NT2/D1 (cell line): ENCODE results near the gene CCDC47.

ENCODE experiments used
- DNase-seq: peaks from one replicate; pipeline ENCODE4 v3.0.0-alpha.2; 2011; ENCODE audit warnings: low read depth, low spot score
- H3K27me3 ChIP-seq: 2 replicates; pipeline ENCODE4 v1.6.0; 2011; ENCODE audit warnings: mild to moderate bottlenecking; ENCODE audit not compliant: insufficient read length, insufficient read depth
- H3K36me3 ChIP-seq: 2 replicates; pipeline ENCODE4 v1.6.1; 2011; ENCODE audit warnings: mild to moderate bottlenecking, low read length, mixed read lengths; ENCODE audit not compliant: insufficient read depth, insufficient read length
- H3K4me1 ChIP-seq: 2 replicates; pipeline ENCODE4 v1.5.1; 2011; ENCODE audit not compliant: insufficient read depth, insufficient read length
- H3K4me3 ChIP-seq: 2 replicates; pipeline ENCODE4 v1.5.1; 2011; ENCODE audit warnings: low read depth; ENCODE audit not compliant: insufficient read length
- H3K9ac ChIP-seq: 2 replicates; pipeline ENCODE4 v1.6.0; 2011; ENCODE audit warnings: low read depth; ENCODE audit not compliant: insufficient read length
- H3K9me3 ChIP-seq: 2 replicates; pipeline ENCODE4 v1.5.1; 2011; ENCODE audit warnings: mild to moderate bottlenecking, low read length; ENCODE audit not compliant: insufficient read depth
- SUZ12 ChIP-seq: IDR thresholded peaks from 2 replicates; pipeline ENCODE4 v1.6.1; 2011; ENCODE audit not compliant: insufficient read length, insufficient read depth; ENCODE audit errors: extremely low read depth
- YY1 ChIP-seq: IDR thresholded peaks from 2 replicates; pipeline ENCODE4 v1.6.1; 2011; ENCODE audit not compliant: insufficient read length, insufficient read depth
- ZNF274 ChIP-seq: IDR thresholded peaks from 2 replicates; pipeline ENCODE4 v1.6.1; 2011; ENCODE audit warnings: mild to moderate bottlenecking, low read depth, low read length

CCDC47 gene, protein sequence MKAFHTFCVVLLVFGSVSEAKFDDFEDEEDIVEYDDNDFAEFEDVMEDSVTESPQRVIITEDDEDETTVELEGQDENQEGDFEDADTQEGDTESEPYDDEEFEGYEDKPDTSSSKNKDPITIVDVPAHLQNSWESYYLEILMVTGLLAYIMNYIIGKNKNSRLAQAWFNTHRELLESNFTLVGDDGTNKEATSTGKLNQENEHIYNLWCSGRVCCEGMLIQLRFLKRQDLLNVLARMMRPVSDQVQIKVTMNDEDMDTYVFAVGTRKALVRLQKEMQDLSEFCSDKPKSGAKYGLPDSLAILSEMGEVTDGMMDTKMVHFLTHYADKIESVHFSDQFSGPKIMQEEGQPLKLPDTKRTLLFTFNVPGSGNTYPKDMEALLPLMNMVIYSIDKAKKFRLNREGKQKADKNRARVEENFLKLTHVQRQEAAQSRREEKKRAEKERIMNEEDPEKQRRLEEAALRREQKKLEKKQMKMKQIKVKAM

DNA sequence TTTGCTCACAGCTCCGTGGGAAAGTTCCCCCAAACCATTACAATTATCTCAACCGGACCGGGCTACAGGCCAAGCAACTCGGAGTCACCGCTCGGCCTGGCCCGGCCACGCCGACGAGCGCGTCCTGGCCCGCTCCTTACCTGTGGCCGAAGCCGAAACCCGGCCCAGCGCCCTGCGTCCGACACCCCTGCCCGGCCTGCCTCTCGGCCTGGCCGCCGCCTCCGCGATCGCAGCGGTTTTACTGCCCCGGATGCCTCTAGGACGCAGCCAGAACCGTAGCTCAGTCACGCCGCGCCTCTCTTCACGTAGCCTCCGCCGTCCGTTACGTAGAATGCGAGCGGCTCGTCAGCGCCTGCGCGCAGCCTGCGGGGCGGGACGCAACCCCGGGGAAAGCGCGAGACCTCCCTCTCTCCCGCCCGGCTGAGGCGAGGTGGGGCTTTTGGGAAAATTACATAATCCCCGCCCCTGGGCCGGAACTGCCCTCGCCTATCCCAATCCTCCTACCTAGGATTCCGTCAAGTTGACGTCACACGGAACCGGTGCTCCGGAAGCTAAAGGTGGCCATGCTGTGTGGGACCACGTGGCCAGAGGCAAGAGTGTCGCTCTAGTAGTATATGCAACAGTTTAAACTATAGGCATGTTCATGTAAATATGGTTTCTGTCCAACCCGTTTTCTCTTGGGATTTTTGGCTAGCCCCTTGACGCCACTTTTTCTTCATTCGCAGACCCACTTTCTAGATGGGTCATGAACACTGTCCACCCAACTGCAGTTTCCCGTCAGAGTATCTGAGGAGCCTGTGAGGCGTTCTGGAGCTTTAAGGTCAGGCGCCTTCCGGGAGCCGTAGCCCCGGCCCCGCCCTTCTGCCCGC is at the start of gene CCDC47:
Gene CCDC47 (minus strand): TSS at position 326 of the 869 bp plus-strand sequence. CDS start 7,422 bp downstream, outside the sequence.
- Histone ChIP-seq H3K4me3 (peak within 1 kb of the TSS; percentile 91), H3K27me3 (no peaks in the 10 kb centered on the region), H3K9me3 (no peaks in the 10 kb centered on the region), H3K4me1 (peaks cover 5% of the 10 kb centered on the region), H3K36me3 (peaks cover 54% of the 10 kb centered on the region), H3K9ac (peak within 1 kb of the TSS; percentile 98)
- DNase-seq, result peak; percentile 96
- TF ChIP-seq ZNF274, result no peak
- TF ChIP-seq YY1, result peak; percentile 87

DNA sequence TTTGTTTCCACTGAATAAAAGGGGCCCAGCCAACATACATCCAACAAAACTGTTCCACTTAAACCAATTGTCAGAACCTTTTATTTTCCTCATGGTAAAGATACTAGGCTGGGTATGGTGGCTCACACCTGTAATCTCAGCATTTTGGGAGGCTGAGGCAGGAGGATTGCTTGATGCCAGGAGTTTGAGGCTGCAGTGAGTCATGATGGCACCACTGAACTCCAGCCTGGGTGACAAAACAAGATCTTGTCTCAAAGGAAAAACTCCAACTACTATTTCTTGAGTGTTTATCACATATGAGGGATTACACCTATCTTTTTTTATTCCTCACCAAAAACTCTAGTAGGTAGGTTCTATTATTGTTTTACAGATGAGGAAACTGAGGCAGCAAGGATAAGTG is 49.1 kb upstream of the CCDC47 start:
- Histone ChIP-seq H3K9ac (no peak overlapping the region), H3K4me3 (no peak overlapping the region), H3K9me3 (no peaks in the 10 kb centered on the region), H3K4me1 (no peaks in the 10 kb centered on the region), H3K36me3 (peaks cover 82% of the 10 kb centered on the region), H3K27me3 (no peaks in the 10 kb centered on the region)
- TF ChIP-seq SUZ12, result no peak
- no peak for TF ChIP-seq ZNF274
- TF ChIP-seq YY1, result no peak
- no peak for DNase-seq

DNA sequence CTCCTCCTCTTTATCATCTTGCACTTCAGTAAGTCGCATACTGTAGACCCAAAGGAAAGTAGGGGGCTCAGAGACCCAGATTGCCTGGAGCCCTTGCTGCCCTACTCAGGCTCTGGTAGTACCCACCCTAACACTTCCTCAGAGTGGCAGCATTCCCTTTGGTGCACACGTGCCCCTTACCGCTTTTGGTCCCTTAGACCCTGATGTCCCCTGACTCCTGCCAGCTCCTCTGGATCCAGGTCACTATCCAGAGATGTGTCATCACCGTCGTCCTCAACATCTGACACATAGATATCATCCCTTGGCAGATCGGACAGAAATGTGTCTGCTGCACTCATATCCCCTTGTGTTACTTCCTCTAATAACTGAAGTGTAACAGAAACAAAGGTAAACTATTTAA is 48.4 kb upstream of the CCDC47 start:
- Histone ChIP-seq H3K4me3 (no peak overlapping the region), H3K4me1 (no peaks in the 10 kb centered on the region), H3K9me3 (no peaks in the 10 kb centered on the region), H3K9ac (no peak overlapping the region), H3K36me3 (peaks cover 90% of the 10 kb centered on the region), H3K27me3 (no peaks in the 10 kb centered on the region)
- DNase-seq, result no peak
- TF ChIP-seq YY1, result no peak
- no peak for TF ChIP-seq ZNF274
- TF ChIP-seq SUZ12, result no peak

DNA sequence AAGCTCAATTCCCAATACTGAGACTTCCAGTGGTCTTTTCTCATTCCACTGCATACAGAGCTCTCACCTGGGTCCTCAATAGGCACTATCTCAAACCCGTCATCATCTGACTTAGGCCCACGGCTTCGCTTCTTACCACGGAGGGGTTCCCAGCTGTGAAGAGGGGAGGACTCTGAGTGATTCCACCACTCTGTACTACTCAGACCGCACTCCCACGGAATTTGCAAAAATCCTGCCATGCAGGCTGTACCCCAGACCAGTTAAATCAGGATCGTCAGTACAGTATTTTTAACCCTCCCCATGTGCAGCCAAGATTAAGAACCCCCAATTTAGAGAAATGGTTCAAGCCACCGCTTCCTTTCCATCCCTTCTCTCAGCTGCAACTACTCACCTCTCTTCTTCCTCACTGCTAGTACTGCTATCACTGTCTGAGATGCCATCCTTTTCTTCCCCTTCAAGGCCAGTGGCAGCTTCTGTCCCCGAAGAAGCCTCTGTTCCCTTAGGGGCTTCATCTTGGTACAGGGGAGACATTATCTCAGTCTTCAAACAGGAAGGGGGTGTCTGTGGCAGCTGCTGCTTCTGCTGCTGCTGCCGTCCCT is 47.7 kb upstream of the CCDC47 start:
- Histone ChIP-seq H3K9me3 (no peaks in the 10 kb centered on the region), H3K4me3 (no peak overlapping the region), H3K9ac (no peak overlapping the region), H3K27me3 (no peaks in the 10 kb centered on the region), H3K36me3 (peaks cover 96% of the 10 kb centered on the region), H3K4me1 (no peaks in the 10 kb centered on the region)
- DNase-seq, result no peak
- no peak for TF ChIP-seq YY1
- TF ChIP-seq ZNF274, result no peak
- TF ChIP-seq SUZ12, result no peak

DNA sequence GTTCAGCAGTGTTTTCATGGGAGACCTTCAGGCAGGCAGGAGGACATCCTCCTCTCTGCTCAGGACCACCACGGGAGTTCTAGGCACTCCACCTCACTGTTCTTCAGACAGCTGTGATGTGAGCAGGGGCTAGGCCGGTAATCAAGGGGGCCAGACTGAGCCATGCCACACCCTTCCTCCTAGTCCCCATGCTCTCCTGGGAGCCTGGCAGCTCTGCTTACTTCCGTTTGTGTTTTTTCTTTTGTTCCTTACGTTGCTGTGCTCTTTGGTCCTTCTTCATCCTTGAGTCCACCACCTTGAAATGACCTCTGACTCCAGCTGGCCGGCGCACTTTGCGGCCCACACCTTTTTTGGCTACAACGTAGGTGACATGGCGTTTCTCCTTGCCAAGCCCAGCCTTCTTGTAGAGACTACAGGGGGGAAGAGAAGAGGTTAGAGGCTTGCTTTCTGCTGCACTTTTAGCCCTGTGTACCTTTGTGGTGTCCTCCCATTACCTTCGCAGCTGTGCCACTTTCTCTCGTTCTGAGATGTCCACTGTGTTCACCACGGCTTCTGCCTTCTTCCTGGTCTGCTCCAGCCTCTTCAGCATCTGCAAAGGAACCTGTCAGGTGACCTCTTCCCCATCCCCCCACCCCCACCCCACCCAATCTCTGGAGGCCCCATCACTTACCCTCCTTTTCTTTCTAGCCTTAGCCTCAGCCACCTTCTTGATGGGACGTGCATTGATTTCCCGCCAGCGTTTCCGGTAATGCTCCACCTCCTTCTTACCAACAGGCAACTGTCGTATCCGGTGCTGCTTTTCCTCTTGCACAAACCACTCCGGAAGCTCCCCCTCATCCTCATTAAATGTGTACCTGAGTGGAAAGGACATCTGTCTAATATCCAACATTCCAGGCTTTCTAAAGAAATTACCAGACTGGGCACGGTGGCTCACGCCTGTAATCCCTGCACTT is 46.5 kb upstream of the CCDC47 start:
- Histone ChIP-seq H3K9me3 (no peaks in the 10 kb centered on the region), H3K4me1 (no peaks in the 10 kb centered on the region), H3K27me3 (no peaks in the 10 kb centered on the region), H3K9ac (no peak overlapping the region), H3K36me3 (peaks cover 96% of the 10 kb centered on the region), H3K4me3 (no peak overlapping the region)
- no peak for DNase-seq
- TF ChIP-seq ZNF274 (no peak), YY1 (no peak), SUZ12 (no peak)

DNA sequence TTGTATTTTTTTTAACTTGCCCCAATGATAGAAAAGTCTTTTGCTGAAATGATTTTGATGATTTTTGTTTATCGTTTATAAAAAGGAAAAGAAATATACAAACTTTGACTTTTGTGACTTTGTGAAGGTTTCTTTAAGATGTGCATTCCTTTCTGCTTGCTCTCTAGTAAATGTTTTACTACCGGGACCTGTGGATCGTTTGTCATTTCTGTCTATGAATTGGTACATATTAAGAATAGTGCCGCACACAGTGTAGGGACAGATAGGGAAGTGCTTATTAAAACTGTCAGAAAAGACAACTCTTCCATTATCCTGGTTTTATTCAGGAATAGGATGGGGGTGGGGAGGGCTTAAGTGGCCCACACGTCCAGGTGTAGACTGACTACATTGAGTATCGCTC is 45.7 kb upstream of the CCDC47 start:
- no peaks in the 10 kb centered on the region for H3K9me3 ChIP-seq
- no peak for TF ChIP-seq SUZ12
- TF ChIP-seq ZNF274, result no peak
- no peak for TF ChIP-seq YY1
- H3K27me3 ChIP-seq, result no peaks in the 10 kb centered on the region
- no peak for DNase-seq
- H3K9ac ChIP-seq, result no peak overlapping the region
- no peak overlapping the region for H3K4me3 ChIP-seq
- H3K4me1 ChIP-seq, result no peaks in the 10 kb centered on the region
- H3K36me3 ChIP-seq, result peaks cover 96% of the 10 kb centered on the region
